Cardiac muscle cell (in vitro differentiated cells and primary cell): ENCODE measurements around the gene PTPRD. TPM values are rescaled to one million over a fixed set of nuclear protein-coding genes. Genes with fewer than 3 reads are reported as not detected.

Source experiments
- DNase-seq, 2 donors: peaks; one replicate each; pipeline versions ENCODE4 v3.0.0 to v3.0.0-alpha.2; 2010 to 2017; ENCODE audit warnings: low read depth in 1 of 2, low spot score in 1 of 2
- H3K27ac ChIP-seq: fragments of 200-600 bp; sonication (generic); 2 replicates; pipeline ENCODE4 v1.5.1; 2016
- H3K27me3 ChIP-seq: fragments of 200-600 bp; sonication (generic); 2 replicates; pipeline ENCODE4 v1.6.0; 2016; ENCODE audit warnings: control low read depth
- H3K36me3 ChIP-seq: fragments of 200-600 bp; sonication (generic); 2 replicates; pipeline ENCODE4 v1.5.1; 2016; ENCODE audit warnings: control low read depth
- H3K4me1 ChIP-seq: fragments of 200-600 bp; sonication (generic); 2 replicates; pipeline ENCODE4 v1.8.1; 2017; ENCODE audit warnings: low read depth, mild to moderate bottlenecking, mixed run types
- H3K4me3 ChIP-seq: fragments of 200-600 bp; sonication (generic); 2 replicates; pipeline ENCODE4 v1.5.1; 2016; ENCODE audit warnings: mild to moderate bottlenecking
- H3K9me3 ChIP-seq: fragments of 200-600 bp; sonication (generic); 2 replicates; pipeline ENCODE4 v1.5.1; 2017; ENCODE audit warnings: low read depth, mild to moderate bottlenecking, control low read depth
- polyA plus RNA-seq: library from polyadenylated mRNA; unstranded; fragments of >200 nt; fragmentation: Nextera tagmentation; extraction: Ambion mirVana; gene quantifications from 2 replicates; pipeline ENCODE4 v1.2.1, GENCODE V29; 2016
- total RNA-seq: library from RNA; depleted of rRNA; stranded (reverse); fragments of >200 nt; gene quantifications from 2 replicates; pipeline ENCODE4 v1.2.3, GENCODE V29; 2016
- TF ChIP-seq, protein P1 (sequence below): IDR thresholded peaks from 2 replicates; pipeline ENCODE4 v1.5.1; 2012; ENCODE audit warnings: low read depth, mild to moderate bottlenecking, low read length

The PTPRD gene
- total and polyA plus RNA-seq, 2 experiments from 2014 or later, result 37.0 to 287 TPM

DNA sequence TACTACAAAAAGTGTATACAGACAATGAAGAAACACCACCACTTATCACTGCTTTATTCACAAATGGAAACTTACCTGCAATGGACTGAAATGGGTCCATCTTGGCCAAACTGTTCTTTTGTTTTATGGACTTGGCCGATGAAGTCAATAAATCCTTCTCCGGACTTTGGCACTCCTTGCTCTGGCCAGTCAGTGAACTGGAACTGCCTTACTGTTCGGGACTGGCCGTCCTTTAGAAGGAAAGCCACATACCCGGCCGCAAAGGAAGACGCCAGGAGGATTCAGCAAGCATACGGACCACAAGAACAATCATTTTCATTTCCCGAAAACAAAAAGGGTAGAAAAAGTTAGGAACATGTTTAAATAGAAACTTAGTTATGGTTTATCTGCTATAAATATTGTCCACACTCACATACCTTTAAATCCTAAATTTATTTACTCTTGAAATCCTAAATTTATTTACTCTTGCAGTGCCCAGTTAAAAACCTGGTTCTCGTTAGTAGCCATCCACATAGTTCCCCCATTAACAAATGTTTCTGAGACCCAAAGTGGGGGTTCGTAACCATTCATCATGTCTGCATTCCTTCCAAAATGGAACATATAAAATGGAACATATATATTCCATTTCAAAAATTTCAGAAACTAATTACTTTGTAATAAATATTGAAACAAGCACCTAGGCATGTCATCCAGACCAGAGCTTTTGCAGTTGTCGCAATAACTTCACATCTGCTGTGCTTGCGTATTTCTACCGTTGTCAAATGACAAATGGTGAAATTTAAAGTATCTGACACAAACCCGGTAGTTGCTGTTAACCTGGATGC lies 2281.1 kb downstream of the PTPRD start:
- H3K9me3 ChIP-seq, result no peaks in the 10 kb centered on the region
- DNase-seq, result no peak
- peaks cover 16% of the 10 kb centered on the region for H3K36me3 ChIP-seq
- no peak overlapping the region for H3K4me3 ChIP-seq
- TF ChIP-seq, protein P1, sequence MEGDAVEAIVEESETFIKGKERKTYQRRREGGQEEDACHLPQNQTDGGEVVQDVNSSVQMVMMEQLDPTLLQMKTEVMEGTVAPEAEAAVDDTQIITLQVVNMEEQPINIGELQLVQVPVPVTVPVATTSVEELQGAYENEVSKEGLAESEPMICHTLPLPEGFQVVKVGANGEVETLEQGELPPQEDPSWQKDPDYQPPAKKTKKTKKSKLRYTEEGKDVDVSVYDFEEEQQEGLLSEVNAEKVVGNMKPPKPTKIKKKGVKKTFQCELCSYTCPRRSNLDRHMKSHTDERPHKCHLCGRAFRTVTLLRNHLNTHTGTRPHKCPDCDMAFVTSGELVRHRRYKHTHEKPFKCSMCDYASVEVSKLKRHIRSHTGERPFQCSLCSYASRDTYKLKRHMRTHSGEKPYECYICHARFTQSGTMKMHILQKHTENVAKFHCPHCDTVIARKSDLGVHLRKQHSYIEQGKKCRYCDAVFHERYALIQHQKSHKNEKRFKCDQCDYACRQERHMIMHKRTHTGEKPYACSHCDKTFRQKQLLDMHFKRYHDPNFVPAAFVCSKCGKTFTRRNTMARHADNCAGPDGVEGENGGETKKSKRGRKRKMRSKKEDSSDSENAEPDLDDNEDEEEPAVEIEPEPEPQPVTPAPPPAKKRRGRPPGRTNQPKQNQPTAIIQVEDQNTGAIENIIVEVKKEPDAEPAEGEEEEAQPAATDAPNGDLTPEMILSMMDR, result no peak
- H3K27me3 ChIP-seq, result no peaks in the 10 kb centered on the region
- no peaks in the 10 kb centered on the region for H3K4me1 ChIP-seq
- H3K27ac ChIP-seq, result no peak overlapping the region

DNA sequence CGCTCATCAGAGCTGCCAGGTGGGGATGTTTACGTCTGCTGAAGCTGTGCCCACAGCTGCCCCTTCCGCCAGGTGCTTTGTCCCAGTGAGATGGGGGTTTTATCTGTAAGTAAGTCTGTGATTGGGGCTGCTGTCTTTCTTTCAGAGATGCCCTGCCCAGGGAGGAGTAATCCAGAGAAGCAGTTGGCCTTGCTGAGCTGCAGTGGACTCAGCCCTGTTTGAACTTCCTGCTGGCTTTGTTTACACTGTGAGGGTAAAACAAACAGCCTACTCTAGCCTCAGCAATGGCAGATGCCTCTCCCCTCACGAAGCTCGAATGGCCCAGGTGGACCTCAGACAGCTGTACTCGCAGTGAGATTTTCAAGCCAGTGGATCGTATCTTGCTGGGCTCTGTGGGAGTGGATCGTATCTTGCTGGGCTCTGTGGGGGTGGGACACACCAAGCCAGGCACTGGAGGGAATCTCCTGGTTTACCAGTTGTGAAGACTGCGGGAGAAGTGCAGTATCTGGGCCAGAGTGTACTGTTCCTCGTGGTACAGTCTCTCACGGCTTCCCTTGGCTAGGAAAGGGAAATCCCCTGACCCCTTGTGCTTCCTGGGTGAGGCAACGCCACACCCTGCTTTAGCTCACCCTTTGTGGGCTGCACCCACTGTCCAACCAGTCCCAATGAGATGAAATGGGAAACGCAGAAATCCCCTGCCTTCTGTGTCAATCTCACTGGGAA lies 2283.1 kb downstream of the PTPRD start:
- TF ChIP-seq, protein P1, result no peak
- peaks cover 16% of the 10 kb centered on the region for H3K36me3 ChIP-seq
- no peak overlapping the region for H3K4me3 ChIP-seq
- no peaks in the 10 kb centered on the region for H3K4me1 ChIP-seq
- no peak overlapping the region for H3K27ac ChIP-seq
- H3K9me3 ChIP-seq, result no peaks in the 10 kb centered on the region
- DNase-seq, result no peak
- no peaks in the 10 kb centered on the region for H3K27me3 ChIP-seq

DNA sequence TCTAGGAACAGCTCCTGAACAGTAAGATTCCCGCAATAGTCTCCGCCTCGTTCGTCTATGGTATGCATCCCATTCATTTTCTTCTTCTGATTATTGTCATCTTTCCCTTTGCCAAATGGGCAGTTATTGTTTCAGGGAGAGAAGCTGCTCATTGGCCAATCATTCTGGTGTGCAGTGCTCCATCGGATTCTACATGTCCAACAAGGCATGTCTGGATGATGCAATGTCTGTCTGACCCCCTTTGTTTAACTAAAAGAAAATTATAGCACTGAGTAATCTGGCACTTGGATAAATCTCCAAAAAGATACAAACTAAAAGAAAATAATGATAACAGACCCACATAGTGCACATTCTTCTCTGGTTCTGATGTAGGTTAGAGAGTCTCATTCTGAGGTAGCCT lies 2297.6 kb downstream of the PTPRD start:
- peaks cover 4% of the 10 kb centered on the region for H3K9me3 ChIP-seq
- TF ChIP-seq, protein P1, result no peak
- no peaks in the 10 kb centered on the region for H3K27me3 ChIP-seq
- H3K4me3 ChIP-seq, result no peak overlapping the region
- DNase-seq, result no peak
- no peaks in the 10 kb centered on the region for H3K4me1 ChIP-seq
- H3K27ac ChIP-seq, result no peak overlapping the region
- H3K36me3 ChIP-seq, result peaks cover 12% of the 10 kb centered on the region

DNA sequence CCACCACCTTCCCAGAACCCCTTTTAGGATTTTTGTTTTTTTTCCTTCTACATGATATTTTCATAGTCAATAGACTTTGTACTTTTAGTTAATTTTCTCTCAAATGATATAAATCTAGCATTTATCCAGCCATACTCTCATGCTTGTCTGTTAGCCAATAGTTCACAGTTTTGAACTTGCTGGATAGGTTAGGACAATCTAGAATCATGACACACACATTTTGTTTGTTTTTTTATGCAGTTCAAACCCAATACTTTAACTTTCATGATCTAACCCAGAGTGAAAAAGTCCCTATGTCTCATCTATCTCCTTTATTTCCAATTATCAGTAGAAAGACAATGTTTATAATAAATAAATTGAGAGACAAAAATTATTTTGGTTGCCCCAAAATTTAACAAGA lies 2303.5 kb downstream of the PTPRD start:
- TF ChIP-seq, protein P1, result no peak
- H3K9me3 ChIP-seq, result peaks cover 4% of the 10 kb centered on the region

DNA sequence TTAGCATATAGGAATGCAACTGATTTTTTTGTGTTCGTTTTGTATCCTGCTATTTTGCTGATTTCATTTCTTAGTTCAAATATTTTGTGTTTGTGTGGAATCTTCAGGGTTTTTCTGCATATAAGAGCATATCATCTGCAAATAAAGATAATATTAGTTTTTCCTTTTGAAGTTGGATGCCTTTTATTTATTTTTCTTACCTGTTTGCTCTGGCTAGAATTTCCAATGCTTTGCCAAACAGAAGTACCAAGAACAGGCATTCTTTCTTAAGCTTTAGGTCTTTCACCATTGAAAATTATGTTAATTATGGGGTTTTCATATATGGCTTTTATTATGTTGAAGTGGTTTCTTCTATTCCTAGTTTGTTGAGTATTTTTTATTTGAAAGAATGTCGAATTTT lies 2308.1 kb downstream of the PTPRD start:
- Histone ChIP-seq H3K27me3 (no peaks in the 10 kb centered on the region), H3K4me1 (no peaks in the 10 kb centered on the region), H3K36me3 (no peaks in the 10 kb centered on the region), H3K27ac (no peak overlapping the region), H3K4me3 (no peak overlapping the region), H3K9me3 (no peaks in the 10 kb centered on the region)
- TF ChIP-seq, protein P1, result no peak
- no peak for DNase-seq

More for the DNA sequence above, 2303.5 kb downstream of the PTPRD start:
- Histone ChIP-seq H3K36me3 (no peaks in the 10 kb centered on the region), H3K27me3 (no peaks in the 10 kb centered on the region), H3K4me1 (no peaks in the 10 kb centered on the region), H3K27ac (no peak overlapping the region), H3K4me3 (no peak overlapping the region)
- DNase-seq, result no peak
